HG02973 (cell line): ENCODE data around the gene FRMPD1.

ENCODE experiments used
- ATAC-seq: cut with Tn5 transposase; IDR thresholded peaks from one replicate; pipeline ENCODE4 v1.9.1; 2021; ENCODE audit warnings: moderate library complexity; ENCODE audit not compliant: unreplicated experiment

FRMPD1 gene

DNA sequence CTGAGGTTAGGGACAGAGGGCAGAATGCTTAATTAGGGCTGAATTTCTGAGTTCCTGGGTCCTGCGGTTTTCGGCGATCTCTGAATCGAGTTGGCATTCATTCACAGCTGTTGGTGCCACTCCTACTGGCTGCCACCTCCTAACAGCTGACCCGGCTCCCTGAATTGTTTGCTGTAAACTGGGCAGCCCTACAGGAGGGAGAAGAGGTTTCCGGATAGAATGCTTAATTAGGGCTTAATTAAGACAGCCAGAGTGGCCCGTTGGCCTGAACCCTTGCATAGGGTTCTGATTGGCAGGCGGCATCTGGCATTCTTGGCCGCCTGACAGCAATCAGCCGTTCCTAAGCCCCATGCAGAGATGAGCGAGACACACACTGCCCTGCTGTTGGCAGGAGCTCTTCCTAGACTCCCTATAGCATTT lies 25.7 kb downstream of the FRMPD1 start:
- no peak for ATAC-seq

DNA sequence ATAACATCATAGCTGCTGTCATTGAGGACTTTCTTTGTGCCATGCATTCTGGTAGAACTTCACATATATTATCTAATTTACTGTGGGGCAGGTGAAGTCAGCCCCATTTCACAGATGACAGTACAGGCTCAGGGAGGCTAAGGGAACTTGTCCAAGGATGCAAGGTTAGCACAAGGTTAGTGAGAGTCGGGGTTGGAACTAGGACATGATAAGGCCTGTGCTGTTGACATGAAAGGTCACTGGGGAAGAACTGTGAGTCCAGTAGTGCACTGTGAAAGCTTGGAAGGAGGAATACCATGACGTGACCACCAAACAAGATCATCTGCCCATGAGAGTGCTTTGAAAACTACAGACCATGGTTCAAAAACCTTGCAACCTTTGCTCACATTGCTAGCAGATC lies 26.7 kb downstream of the FRMPD1 start:
- no peak for ATAC-seq

DNA sequence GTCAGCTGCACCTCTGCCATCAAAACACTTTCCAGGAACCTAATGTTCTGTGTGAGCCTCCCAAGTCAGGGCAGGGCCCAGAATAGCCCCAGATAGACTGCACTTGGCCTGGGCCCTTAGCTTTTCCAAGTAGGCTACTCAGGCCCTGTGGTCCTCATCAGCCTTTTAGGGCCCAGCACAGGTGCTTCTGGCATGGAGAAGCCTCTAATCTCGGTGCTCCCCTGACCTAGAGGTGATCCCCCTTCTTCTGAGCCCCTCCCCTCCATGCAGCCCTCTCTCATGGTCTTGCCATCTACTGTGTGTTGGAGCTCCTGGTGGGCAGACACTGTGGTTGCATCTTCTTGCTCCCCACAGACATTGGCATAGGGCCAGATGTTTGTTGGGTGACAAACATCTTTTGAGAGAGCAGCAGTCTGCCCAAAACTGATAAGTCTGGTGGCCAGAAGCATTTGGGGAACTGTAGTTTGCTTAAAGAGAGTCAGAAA lies 28.1 kb downstream of the FRMPD1 start:
- no peak for ATAC-seq

DNA sequence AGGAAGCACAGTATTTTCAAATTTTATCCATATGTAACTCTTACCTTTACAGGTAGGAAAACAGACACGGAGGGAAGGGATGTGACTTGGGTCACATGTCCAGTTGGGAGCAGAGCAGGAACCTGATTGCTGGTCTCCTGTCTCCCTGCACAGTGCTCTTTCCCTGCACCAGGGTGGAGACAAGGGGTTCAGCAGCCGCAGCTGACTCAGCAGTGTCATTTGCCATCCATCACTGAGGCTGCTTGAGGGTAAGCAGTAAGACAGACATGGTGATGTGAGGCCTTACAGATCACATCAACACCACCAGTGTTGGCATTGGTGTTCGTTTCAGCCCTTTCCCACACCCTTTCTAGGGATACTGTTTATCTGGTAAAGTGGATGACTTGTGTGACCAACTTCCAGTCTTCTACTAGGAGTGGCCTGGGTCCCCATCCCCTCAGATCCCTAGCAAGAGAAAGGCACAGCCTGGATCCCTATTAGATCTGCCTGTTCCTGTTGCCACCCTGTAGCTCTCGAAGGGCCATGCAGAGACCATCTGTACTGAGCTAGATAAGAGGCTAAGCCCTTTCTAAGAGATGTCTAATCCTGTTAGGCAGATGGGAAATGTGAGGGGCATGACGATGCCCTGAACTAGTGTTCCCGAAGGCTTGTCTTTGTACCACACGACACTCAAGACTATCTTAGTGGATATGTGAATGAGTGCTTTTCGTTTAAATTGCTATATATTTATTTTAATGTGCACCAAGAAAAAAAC lies 29.1 kb downstream of the FRMPD1 start:
- no peak for ATAC-seq

DNA sequence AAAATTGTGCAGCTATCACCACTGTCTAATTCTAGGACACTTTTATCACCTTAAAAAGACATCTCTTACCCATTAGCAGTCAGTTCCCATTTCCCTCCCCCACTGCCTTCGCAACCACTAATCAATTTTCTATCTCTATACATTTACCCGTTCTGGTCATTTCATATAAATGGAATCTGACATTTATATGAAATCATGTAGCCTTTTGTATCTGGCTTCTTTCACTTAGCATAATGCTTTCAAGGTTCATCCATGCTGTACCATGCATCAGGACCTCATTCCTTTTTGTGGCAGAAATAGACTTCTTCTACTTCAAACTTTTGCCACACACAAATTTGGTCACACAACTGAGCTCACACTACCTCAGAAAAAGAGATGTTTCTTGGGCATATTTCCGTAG lies 32.2 kb downstream of the FRMPD1 start:
- no peak for ATAC-seq

DNA sequence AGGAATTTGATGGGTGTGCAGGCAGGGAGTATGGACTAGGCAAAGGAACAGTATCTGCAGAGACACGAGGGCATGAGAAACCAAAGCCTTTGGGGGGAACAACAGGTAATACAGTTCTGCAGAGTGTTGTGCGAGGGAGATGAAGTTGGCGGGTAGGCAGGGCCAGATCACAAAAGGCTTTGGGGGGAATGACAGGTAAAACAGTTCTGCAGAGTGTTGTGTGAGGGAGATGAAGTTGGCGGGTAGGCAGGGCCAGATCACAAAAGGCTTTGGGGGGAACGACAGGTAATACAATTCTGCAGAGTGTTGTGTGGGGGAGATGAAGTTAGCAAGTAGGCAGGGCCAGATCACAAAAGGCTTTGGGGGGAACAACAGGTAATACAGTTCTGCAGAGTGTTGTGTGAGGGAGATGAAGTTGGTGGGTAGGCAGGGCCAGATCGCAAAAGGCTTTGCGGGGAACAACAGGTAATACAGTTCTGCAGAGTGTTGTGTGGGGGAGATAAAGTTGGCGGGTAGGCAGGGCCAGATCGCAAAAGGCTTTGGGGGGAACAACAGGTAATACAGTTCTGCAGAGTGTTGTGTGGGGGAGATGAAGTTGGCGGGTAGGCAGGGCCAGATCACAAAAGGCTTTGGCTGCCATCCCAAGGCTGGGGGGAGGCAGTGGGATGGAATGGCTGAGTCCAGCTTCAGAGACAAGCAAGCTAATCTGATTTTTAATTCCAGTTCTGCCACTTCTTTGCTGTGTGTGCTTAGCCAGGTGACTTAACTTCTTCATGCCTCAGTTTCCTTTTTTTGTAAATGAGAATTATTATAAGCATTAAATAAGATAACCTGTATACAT lies 33.0 kb downstream of the FRMPD1 start:
- ATAC-seq = no peak

DNA sequence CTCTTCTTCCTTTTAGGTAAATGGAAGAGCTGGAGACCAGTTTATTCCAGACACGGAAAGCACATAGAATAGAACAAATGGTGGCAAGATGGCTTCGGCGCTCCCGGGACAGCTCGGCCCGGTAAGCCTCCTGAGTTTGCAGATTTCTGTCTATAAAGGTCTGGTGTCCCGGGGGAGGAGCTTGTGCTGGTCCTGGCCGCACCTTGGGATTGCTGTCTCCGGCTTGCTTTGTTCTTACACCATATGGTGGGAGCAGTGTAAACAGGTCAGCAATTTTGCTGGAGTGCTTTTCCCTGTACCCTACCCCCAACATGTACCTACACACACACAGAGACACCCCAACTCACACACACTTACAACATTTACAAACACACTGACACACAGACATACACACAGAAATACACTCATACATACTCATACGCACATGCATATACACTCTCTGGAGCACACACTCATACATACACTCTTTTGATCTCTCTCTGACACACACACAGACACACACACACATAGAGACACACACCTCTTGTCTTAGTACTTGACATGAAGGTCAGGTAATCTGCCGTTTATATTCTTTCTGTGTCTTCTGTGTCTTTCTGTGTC lies 42.0 kb downstream of the FRMPD1 start:
- ATAC-seq = no peak

DNA sequence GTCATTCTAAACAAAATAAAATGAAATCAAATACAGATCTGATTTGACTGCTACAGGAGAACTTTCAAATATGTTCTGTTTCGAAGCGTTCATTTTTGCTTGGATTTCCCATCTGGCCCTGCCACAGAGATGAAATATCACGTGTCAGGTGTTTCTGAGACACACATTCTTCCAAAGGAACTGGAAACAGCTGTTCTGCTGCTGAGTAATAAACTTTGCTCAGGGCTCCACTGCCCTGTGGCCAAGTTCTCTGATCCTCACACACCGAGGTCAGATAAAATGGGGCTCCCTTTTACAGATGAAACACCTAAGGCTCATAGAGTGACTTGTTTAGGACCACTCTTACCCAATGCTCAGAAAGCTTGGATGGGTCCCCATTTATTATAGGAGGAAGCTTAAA lies 42.5 kb downstream of the FRMPD1 start:
- no peak for ATAC-seq

DNA sequence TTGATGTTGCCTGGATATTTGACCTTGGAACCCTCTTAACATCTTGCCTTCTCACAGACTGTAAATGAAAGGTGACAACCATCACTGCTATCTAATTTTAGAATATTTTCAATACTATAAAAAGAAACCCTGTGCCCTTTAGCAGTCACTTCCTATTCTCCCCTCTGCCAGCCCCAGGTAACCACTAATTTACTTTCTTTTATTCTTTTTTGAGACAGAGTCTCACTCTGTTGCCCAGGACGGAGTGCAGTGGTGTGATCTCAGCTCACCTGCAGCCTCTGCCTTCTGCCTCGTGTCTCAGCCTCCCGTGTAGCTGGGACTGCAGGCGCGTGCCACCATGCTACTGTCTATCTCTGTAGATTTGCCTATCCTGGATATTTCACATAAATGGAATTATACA lies 43.6 kb downstream of the FRMPD1 start:
- ATAC-seq = no peak

DNA sequence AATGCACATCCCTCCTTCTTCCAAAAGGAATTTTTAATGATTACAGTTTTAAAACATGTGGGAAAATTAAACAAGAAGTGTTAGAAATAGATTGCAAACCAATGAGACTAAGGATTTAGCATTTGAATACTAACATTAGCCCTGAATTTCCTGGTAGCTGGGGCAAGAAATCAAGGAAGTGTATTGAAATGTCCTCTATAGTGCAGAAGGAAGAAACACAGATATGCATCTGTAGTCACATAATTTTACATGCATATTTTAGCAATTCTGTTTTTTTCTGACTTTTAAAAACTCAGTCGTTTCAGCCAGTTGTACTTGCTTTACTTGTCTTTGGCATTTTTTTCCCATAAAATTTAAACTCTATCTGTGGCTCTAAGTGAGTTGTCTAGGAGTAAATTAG lies 45.8 kb downstream of the FRMPD1 start:
- ATAC-seq = no peak

DNA sequence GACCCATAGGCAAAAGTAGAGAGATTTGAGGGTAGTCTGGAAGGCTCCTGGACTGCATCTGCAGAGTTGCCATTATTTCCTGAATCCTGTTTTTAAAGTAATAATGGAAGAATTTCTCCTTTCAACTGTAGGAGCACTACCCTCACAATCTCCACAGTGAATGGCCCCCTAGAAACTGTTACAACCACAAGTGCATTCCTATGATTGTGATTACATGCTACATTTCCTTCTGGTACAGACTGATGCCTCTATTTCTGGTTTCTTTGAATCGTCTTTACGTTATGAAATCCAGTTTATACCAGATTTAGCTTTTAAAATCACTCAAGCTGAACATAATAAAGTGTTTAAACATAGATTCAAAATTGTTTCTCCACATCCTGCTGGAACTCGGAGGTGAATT lies 49.4 kb downstream of the FRMPD1 start:
- ATAC-seq = no peak

DNA sequence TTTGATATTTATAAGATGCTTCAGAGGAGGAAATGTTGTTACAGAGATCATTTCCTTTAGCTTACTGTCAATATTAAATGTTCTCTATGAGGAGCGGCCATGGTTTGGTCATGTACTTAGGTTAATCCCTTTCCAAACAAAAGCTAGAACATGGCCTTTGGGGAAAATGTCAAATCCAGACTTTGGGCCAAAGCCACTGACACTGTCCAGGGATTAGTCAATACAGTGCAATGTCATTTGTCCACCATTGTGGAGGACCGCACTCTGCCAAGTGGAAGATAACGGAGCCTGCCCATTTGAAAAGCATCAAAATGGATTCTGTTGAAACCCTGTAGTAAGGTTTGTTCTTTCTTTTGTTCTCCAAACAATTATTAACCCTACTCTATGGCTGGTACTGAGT lies 50.1 kb downstream of the FRMPD1 start:
- ATAC-seq = no peak

DNA sequence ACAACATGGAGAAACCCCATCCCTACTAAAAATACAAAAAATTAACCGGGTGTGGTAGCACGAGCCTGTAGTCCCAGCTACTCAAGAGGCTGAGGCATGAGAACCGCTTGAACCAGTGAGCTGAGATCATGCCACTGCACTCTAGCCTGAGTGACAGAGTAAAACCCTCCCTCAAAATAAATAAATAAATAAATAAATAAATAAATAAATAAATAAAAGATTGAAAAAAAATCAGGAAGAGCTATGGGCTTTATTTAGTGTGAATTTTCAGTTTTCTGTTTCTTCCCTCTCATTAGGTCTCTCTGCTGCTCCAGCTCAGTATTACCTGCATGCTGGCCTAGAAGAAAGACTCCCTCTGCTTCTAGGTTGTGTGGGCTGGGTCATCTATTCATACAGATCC lies 55.0 kb downstream of the FRMPD1 start:
- ATAC-seq = no peak

DNA sequence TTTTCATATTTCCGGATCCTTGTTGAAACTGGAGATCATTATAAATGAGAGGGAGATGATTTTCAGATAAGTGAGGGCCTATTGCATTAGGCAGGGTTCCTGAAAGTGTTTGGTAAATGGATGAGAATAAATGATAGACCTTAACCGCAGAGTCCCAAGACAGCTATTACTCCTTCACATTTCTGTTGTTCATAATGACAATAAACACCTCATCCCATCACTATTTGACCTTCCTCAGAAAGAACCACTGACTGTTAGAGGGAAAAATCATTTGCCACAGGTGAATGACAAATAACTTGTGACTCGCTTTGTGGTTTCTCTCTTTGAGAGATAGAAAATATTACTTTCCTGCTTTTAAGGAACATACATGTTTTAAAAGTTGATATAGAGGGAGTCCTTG lies 55.5 kb downstream of the FRMPD1 start:
- no peak for ATAC-seq

DNA sequence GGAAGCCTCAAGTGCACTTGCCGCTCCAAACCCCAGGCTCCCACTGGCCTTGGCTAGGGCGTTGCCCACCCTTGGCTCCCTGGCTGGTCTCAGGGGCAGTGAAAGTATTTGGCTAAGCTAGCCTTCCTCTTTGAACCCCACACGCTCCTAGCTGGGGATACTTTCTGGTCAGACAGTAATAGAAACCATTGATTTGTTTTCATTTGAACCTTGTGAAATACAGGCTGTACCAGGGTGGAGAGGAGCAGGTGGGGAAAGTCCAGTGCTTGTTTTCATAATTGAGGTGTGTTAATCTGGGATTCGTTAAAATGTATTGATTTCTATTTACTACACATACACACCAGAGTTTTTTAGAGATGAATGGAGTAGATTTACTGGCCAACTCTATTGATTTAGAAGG lies 57.0 kb downstream of the FRMPD1 start:
- ATAC-seq = no peak

DNA sequence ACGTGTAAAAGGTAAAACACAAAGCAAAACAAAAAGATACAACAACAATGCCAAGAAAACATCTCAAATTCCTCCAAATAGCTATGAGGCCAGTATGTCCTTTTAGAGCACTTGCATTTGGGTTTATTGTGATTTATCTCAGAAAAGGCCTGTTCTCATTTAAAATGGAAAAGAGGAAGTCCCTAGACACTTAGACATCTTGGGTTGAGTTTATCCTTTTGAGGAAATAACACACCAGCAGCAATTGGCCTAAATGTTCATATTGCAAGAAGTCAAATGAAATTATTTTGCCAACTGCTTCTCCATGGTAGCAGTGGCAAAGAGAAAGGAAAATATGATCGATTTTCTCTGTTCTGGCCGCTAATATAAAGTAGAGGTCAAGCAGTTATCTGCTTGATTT lies 59.3 kb downstream of the FRMPD1 start:
- no peak for ATAC-seq

DNA sequence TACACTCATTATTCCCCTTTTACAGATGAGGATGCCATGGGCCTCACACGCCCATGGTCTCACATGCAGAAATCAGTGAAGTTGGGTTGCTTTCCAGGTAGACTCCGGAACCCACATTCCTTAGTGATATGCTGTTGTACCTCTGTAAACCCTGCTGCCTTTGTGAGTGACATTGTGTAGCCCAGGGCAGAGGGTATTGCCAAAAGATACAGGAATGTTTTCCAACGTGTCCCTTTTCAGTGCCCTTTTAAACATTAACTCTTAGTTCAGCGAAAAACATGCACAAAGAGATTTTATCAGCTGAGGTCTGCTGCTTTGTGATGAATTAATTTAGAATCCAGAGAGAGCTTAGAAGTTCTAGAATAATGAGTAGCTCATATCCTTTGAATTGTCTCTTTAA lies 64.5 kb downstream of the FRMPD1 start:
- no peak for ATAC-seq

DNA sequence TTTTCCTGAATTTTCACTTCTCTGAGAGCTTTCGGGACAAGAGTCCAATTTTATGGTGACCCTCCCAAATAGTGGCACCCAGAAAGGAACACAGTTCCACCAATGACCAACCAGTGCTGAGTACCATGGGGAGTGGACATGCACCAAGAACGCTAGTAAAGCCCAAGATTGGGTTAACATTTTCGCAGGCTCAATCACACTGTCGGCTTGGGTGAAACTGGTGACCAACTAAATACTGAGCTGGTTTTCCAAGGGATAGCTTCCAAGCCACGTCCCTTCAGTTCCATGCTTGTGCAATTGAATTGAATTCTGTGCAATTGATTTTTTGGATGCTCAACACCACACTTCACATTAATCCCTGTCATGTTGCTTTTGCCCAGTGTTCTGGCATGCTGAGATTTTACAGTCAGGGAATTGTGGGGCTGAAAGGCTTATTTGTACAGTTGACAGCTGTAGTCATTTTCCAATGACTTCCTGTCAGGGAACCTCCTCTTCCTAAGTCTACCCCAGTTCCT lies 65.3 kb downstream of the FRMPD1 start:
- ATAC-seq = no peak

DNA sequence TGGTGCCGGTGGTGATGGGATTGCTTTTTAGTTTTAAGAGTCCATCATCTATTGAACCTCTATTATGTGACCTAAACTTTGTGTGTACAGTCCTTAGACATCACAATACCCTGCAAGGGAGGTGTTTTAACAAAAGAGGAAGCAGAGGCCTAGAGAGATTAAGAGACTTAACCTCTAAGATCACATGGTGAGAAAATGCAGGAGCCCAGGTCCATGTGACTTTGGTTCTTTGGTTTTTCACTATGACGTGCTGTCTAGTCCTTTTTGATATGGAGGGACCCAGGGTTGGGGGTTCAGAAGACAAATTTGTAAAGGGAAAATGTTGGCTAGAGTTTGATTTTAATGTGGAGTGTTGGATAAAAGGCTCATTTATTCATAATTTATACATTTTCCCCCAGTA lies 68.8 kb downstream of the FRMPD1 start:
- no peak for ATAC-seq

DNA sequence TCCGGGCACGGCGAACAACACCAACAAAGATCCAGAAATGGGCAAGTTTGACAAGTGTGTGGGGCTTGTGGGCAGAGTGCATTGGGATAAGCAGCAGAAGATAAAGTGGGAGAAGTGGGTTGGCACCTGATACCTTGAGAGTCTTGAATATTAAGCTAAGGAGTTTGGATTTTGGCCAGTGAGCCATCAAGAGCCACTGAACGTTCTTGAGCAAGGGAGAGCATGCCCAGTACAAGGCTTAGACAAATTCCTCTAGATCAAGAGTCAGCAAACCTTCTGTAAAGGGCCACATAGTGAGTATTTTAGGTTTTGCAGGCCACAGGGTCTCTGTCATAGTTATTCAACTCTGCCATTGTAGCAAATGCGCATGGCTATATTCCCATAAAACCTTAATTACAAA lies 76.3 kb downstream of the FRMPD1 start:
- ATAC-seq = no peak

DNA sequence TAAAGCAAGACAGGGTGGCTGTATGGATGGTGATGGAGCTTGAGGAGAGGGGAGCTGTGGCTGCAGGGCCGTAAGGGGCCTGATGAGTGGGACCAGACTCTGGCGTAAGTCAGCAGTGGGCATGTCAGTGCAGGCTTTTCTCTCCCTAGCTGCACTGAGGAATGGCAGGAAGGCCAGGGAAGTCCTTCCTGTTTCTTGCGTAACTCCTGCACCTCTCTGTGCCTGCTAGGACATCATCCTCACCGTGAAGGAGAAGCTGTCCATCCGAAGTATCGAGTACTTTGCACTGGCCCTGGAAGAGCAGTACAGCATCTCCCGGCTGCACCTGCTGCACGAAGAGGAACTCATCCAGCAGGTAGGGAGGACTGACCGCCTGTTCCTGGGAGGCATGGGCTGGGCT lies 78.7 kb downstream of the FRMPD1 start:
- no peak for ATAC-seq

DNA sequence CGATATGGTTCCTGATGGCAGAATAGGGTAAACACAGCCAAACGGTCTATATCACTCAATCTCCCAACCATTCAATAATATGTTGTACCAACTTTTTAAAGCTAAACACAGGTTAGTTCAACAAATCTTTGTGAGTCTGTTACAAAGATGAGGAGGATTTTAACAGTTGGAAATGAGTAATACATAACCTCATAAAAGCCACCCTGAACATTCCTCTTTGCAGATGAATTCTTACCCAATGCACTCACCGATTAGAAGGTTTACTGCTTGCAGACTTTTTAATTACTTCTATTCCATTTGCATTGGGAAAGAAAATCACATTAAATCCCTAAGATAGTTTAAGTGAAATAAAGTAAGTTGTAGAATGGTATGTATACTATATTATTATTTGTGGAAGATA lies 79.5 kb downstream of the FRMPD1 start:
- ATAC-seq = no peak
